Smooth muscle cell (in vitro differentiated cells): ENCODE measurements around the gene RAB20. TPM values are rescaled to one million over a fixed set of nuclear protein-coding genes. Genes with fewer than 3 reads are reported as not detected.

Experiments used
- DNase-seq: peaks from one replicate; lab custom pipeline; 2025; ENCODE audit not compliant: unreplicated experiment; lab: John Stamatoyannopoulos, UW
- H2AFZ ChIP-seq: fragments of 200-600 bp; sonication (generic); 2 replicates; pipeline ENCODE4 v1.6.0; 2016; ENCODE audit warnings: antibody characterized with exemption, low read depth, mild to moderate bottlenecking
- H3F3A ChIP-seq: fragments of 200-600 bp; sonication (generic); 2 replicates; pipeline ENCODE4 v1.6.0; 2017; ENCODE audit warnings: antibody characterized with exemption, low read depth
- H3K27ac ChIP-seq: fragments of 200-600 bp; sonication (generic); 2 replicates; pipeline ENCODE4 v1.5.1; 2016; ENCODE audit warnings: low read depth, mild to moderate bottlenecking
- H3K27me3 ChIP-seq: fragments of 200-600 bp; sonication (generic); 2 replicates; pipeline ENCODE4 v1.6.1; 2016; ENCODE audit warnings: low read depth, mild to moderate bottlenecking
- H3K36me3 ChIP-seq: fragments of 200-600 bp; sonication (generic); 2 replicates; pipeline ENCODE4 v1.5.1; 2016; ENCODE audit warnings: low read depth
- H3K4me1 ChIP-seq: fragments of 200-600 bp; sonication (generic); 2 replicates; pipeline ENCODE4 v1.5.1; 2016; ENCODE audit warnings: low read depth
- H3K4me2 ChIP-seq: fragments of 200-600 bp; sonication (generic); 2 replicates; pipeline ENCODE4 v1.6.0; 2016; ENCODE audit warnings: mild to moderate bottlenecking
- H3K4me3 ChIP-seq: fragments of 200-600 bp; sonication (generic); 2 replicates; pipeline ENCODE4 v1.5.1; 2016; ENCODE audit warnings: mild to moderate bottlenecking
- H3K79me2 ChIP-seq: fragments of 200-600 bp; sonication (generic); 2 replicates; pipeline ENCODE4 v1.6.0; 2016; ENCODE audit warnings: low read depth, mild to moderate bottlenecking
- H3K9ac ChIP-seq: fragments of 200-600 bp; sonication (generic); 2 replicates; pipeline ENCODE4 v1.6.0; 2016; ENCODE audit warnings: low read depth
- H3K9me3 ChIP-seq: fragments of 200-600 bp; sonication (generic); replicated peaks from 2 replicates; pipeline ENCODE4 v1.5.1; 2016; ENCODE audit warnings: low read depth
- H4K20me1 ChIP-seq: fragments of 200-600 bp; sonication (generic); 2 replicates; pipeline ENCODE4 v1.6.0; 2016; ENCODE audit warnings: low read depth
- CTCF ChIP-seq: fragments of 200-600 bp; sonication (generic); IDR thresholded peaks from 2 replicates; pipeline ENCODE4 v1.5.1; 2017; ENCODE audit warnings: borderline replicate concordance, mild to moderate bottlenecking, antibody characterized with exemption; ENCODE audit not compliant: insufficient read depth, poor library complexity, severe bottlenecking
- WGBS: methylation state at CpG from one replicate; pipeline ENCODE4 v1.1.7; 2016; ENCODE audit warnings: low lambda C conversion rate; 5-methylcytosine and 5-hydroxymethylcytosine counted together
- polyA plus RNA-seq: library from polyadenylated mRNA; unstranded; fragments of >200 nt; fragmentation: Nextera tagmentation; extraction: Ambion mirVana; gene quantifications from 2 replicates; pipeline ENCODE4 v1.2.1, GENCODE V29; 2016
- total RNA-seq: library from RNA; depleted of rRNA; stranded (reverse); fragments of >200 nt; gene quantifications from 2 replicates; pipeline ENCODE4 v1.2.3, GENCODE V29; 2014

Gene RAB20
- total and polyA plus RNA-seq, 2 experiments from 2014 or later: 12.9 to 18.0 TPM

- Histone ChIP-seq H3K36me3 (no peaks in the 10 kb centered on the region), H4K20me1 (peaks cover 44% of the 10 kb centered on the region), H3K27me3 (no peaks in the 10 kb centered on the region), H3K4me2 (no peak overlapping the region), H3K9me3 (no peaks in the 10 kb centered on the region), H3K9ac (no peak overlapping the region), H3K79me2 (peaks cover 72% of the 10 kb centered on the region), H3K4me1 (no peaks in the 10 kb centered on the region), H3F3A (no peaks in the 10 kb centered on the region), H3K27ac (peak overlapping the region; percentile 4), H3K4me3 (no peak overlapping the region), H2AFZ (no peak overlapping the region)
- TF ChIP-seq CTCF: no peak
- DNase-seq: no peak
- WGBS: 98% methylated on average over 9 of the region's 9 CpGs
Observed at GRCh38 chr13:110552767-110553166, 8.8 kb downstream of the RAB20 start.

- no peak for DNase-seq
- no peak overlapping the region for H2AFZ ChIP-seq
- TF ChIP-seq CTCF: no peak
- H3K4me2 ChIP-seq: no peak overlapping the region
- H3K27me3 ChIP-seq: no peaks in the 10 kb centered on the region
- H3K9ac ChIP-seq: no peak overlapping the region
- no peaks in the 10 kb centered on the region for H3K4me1 ChIP-seq
- H3F3A ChIP-seq: no peaks in the 10 kb centered on the region
- peaks cover 60% of the 10 kb centered on the region for H3K79me2 ChIP-seq
- no peaks in the 10 kb centered on the region for H3K9me3 ChIP-seq
- peaks cover 34% of the 10 kb centered on the region for H4K20me1 ChIP-seq
- no peak overlapping the region for H3K4me3 ChIP-seq
- WGBS: 82% methylated on average over 11 of the region's 11 CpGs
- H3K27ac ChIP-seq: no peak overlapping the region
- no peaks in the 10 kb centered on the region for H3K36me3 ChIP-seq
Observed at GRCh38 chr13:110551284-110551683, 10.2 kb downstream of the RAB20 start.

GRCh38 chr13:110549795-110550160 lies 11.7 kb downstream of the RAB20 start:
- no peak overlapping the region for H3K9ac ChIP-seq
- no peaks in the 10 kb centered on the region for H3K36me3 ChIP-seq
- no peak overlapping the region for H3K4me2 ChIP-seq
- H2AFZ ChIP-seq: no peak overlapping the region
- DNase-seq: no peak
- no peak overlapping the region for H3K27ac ChIP-seq
- no peaks in the 10 kb centered on the region for H3K9me3 ChIP-seq
- peaks cover 57% of the 10 kb centered on the region for H3K79me2 ChIP-seq
- no peaks in the 10 kb centered on the region for H3F3A ChIP-seq
- no peak overlapping the region for H3K4me3 ChIP-seq
- 95% methylated on average over 11 of the region's 11 CpGs for WGBS
- no peak for TF ChIP-seq CTCF
- H3K27me3 ChIP-seq: no peaks in the 10 kb centered on the region
- peaks cover 25% of the 10 kb centered on the region for H4K20me1 ChIP-seq
- H3K4me1 ChIP-seq: no peaks in the 10 kb centered on the region
